HG03521 (cell line): ENCODE data around the gene GLDN.
"Not testable (repeated sequence)": the region's sequence is repeated elsewhere in the genome, so short reads cannot be mapped to it uniquely, and the experiment has no call there.

ENCODE experiments used
- ATAC-seq: cut with Tn5 transposase; IDR thresholded peaks from one replicate; pipeline ENCODE4 v1.9.1; 2021; ENCODE audit warnings: mild to moderate bottlenecking, moderate library complexity; ENCODE audit not compliant: unreplicated experiment

Gene GLDN

DNA sequence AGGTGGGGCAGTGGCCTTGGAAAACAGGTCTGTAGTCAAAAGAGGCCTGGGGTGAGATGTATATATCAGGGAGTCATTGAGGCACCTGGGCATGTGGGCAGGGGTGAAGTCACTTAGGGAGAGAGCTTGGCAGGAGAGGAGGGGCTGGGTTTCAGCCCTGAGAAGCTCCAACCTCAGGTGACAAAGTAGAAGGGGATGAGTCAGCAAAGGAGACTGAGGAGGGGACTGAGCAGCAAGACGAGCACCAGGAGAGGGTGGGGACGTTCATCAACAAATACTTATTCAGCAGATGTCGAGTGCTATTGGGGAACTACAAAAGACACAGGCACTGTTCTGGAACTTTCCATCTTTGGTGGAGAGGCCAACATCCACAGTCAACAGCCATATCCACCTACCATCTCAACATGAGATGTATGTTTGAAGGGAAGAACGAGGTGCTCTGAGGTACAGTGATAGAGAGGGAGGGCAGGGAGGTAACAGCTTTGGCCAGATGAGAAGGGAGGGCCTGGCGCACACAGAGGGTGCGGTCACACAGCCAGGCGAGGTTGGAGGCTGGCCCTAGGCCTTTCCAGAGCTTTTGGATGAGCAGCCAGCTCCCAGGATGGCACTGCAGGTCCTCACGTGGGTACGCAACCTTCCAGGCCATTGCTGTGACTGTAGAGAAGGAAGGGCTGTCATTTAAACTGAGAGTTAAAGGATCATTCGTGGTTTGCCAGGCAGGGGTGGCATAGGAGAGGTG is 45.7 kb downstream of the GLDN start:
- ATAC-seq = no peak

DNA sequence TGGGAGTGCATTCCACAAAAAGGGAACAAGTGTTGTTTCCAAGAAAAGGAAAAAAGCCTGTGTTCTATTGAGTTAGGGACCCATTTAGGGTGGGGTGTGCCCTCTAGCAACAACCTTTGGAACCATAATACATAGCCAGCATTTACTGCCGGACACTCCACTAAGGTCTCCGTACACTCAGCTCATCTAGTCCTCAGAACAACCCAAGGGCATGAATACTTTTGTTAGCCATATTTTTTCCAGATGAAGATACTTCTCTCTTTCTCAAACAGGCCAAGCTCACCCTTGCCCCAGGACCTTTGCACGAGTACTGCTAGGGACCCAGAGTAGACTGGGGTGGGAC is 46.2 kb downstream of the GLDN start:
- no peak for ATAC-seq

DNA sequence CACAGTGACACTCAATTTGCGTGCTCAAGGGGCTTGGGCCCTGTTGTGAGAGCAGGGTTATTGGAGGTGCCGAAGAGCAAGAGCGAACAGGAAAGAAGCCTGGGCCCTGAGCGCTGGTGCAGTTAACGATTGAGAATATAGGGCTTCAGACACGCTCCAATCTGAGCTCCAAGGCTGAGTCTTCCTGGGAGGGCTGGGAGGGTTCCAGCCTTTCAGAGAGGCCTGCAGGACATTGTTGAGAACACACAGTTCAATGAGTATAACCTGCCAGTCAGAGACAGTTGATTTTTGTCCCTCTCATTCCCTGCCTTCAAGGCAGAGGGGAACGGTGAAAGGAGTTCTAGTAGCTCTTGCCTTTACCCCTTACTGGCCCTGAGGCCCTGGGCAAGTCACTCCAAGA is 47.3 kb downstream of the GLDN start:
- ATAC-seq = no peak

DNA sequence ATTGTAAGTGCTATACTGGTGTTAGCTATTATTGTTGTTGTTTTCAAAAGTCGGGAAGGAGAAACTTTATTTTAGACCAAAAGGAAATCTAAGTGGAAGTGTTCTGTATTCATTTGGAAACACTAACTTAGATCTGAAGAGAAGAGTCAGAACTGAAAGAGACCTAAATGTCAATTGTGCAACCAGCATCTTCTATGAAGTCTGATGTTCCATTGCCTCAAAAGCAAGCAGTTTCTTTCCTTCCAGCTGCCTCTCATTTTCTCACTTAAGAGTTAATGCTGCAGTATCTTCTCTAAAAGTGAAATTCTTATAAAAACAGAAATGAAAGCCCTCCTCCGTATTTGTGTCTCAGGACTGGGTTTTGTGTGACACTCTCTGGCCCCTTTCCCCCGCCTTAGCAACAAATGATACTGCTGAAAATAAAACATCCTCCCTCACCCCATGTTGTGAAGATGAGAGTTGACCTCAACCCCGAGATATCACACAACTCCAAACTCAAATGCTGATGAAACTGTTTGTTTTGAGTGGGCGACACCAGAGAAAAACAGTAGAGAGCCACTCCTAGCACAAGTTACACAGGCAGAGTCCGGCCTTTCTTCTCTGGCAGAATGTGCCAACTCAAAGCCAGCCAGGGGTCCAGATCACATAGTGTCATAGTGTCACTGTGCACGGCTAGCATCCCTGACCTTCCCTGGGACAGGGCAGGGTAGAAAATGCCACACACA is 48.9 kb downstream of the GLDN start:
- ATAC-seq = no peak

DNA sequence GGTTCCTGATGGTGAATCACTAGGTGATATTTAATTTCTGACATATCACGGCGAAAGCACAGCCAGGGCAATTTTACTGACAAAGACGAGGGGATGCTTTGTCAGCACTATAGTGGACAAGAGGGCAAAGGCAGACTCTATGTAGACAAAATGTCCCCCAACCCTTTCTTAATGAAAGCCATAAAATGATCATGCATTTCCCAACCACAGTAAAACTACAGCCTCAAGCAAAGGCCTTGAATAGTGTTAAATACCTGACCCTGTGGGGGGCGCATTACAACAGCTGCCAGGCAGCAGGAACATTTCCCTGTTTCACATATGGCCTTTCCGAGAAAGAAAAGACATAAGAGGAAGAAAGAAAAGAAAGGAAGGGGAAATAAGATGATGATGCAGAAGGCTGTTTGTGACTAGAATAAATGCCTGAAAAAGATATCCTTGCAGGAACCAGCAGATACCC is 49.5 kb downstream of the GLDN start:
- no peak for ATAC-seq

DNA sequence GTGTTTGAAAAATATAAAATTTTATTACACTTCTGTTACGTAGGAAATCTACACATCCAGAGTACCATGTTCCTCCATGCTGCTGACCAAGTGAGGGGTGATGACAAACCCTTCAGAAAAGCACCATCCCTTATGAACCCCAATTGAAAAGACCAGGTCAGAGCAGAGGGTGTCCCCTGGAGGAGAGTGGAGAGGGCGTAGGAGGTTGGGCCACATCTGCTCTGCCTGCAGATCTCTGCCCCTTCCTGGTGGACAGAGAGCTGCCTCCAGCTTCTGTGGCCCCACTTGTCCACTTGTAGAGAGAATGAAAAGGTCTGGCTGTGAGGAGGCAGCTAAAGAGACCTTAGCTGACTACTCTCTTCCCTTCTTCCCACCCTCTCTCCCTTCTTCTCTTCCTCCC is 55.5 kb downstream of the GLDN start:
- ATAC-seq = no peak

DNA sequence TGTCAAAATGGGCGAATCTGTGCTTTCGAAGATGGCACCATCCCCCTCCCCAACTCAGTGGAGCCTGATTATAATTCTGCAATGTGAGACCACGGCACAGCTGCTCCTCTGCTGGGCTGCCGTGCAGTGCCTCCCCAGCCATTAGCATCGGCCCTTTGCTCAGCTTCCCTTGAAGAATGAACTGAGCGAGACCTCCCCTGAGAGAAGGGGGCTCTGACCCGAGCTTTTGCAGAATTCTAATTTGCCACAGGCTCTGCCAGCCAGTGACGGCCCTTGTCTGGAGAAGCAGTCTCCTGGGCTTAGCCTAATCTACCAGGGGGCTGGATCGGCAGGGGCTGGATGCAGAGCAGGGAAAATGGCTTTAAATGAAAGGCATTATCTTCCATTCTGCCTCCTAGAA is 57.2 kb downstream of the GLDN start:
- ATAC-seq = no peak

DNA sequence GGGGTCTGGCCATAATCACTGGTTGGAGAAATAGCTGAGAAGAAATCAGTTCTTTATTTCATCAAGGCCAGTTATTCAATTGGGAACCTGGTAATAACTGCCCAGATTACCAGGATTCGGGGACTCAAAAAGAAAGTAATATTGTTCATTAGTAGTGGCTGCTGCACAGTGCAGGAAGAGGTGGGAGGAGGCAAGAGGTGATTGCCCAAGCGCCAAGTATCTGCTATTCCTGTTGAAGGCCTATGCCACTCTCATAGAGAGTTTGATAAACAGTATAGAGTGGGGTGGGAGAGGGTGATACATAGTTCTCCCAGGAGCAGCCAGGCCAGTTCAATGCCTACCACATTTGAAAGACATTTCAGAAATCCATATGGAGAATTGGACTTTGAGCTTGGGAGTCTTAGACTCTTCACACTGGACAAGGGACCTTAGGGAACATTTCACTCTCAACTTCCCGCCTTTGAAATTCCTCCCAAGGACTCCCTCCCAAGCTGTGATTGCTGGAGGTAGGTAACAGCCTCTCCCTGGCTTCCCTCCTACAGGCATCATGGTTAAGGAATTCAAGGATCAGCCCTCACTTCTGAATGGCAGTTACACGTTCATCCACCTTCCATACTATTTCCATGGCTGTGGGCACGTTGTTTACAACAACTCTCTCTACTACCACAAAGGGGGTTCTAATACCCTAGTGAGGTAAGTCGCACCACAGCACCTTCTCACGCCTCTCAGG is 59.8 kb downstream of the GLDN start:
- no peak for ATAC-seq

DNA sequence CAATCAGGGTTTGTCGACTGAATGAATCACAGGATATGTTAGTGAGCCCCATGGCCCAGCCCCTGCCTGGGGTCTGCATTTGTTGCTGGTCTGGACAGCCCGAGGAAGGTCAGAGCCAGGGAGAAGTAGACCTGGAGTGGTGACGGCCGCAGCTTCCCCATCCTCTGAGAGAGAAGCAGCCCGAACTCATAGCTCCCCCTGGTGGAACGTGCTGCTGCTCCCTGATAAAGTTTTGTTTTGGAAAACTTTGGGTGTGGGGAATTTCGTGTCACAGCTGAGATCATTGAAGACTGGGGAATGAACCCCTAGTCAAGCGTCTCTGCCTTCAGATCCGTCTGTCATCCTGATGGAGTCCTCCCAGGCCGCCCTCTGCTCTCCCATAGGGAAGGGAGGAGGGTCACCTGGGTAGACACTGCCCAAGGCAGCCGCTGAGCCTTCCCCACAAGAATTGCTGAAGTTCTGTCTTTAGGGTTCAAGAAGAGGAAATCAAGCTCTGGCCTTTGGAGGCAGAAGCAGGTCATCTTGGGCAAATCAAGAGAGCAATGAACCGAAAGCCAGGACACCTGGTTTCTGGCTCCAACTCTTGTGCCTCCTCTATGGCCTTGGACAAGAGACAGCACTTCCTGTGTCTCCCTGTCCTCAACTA is 60.5 kb downstream of the GLDN start:
- no peak for ATAC-seq

DNA sequence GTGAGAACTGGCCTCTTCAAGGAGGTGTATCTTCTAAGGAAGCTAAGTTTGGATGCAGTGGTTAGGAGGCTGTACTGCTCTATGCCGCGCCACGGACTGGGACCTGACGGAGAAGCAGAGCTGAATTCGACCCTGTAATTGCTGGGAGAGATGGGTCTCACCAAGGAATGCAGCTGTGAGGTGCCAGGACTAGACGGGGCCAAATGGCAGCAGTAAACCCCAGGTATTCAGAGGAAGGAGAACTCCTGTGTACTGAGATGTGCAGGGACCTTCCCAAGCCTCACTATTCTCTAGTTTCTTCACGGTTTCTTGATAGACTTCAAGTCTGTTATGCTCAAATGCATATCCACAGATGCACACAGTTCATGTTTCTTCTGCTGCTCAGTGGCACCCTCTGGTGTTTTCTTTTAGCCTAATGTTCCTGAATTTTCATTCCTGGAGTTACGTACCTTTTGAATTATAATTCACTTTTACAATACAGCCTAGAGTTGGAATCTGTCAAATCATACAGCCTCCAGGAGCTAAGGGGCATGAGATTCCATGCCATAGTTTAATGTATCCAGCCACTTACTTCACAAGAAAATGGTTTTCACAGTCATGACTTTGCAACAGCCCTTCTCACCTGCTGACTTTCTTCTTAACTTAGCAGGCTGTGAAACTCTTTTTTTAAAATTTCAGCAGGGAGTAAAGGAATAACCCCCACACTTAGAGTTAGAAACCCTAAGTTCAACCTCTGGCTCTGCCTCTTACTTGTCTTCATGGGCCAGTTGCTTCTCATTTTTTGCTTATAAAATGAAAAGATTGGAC is 61.8 kb downstream of the GLDN start:
- no peak for ATAC-seq

DNA sequence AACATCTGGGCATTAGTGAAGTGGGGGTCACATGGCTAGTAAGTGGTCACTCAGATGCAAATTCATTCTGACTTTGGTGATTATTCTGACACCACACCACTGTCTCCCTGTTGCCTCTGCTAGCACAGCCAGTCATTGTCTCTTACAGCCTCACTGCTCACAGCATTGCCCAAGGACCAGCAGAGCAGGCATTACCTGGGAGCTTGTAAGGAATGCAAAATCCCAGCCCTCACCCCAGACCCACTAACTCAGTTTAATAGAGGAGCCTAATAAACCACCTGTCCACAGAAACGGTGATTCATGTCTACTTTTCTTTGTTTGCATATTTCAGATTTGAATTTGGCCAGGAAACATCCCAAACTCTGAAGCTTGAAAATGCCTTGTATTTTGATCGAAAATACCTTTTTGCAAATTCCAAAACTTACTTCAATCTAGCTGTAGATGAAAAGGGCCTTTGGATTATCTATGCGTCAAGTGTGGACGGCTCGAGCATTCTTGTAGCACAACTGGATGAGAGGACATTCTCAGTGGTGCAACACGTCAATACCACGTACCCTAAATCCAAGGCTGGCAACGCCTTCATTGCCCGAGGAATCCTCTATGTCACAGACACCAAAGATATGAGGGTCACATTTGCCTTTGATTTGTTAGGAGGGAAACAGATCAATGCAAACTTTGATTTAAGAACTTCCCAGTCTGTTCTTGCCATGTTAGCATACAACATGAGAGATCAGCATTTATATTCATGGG is 62.7 kb downstream of the GLDN start:
- no peak for ATAC-seq

DNA sequence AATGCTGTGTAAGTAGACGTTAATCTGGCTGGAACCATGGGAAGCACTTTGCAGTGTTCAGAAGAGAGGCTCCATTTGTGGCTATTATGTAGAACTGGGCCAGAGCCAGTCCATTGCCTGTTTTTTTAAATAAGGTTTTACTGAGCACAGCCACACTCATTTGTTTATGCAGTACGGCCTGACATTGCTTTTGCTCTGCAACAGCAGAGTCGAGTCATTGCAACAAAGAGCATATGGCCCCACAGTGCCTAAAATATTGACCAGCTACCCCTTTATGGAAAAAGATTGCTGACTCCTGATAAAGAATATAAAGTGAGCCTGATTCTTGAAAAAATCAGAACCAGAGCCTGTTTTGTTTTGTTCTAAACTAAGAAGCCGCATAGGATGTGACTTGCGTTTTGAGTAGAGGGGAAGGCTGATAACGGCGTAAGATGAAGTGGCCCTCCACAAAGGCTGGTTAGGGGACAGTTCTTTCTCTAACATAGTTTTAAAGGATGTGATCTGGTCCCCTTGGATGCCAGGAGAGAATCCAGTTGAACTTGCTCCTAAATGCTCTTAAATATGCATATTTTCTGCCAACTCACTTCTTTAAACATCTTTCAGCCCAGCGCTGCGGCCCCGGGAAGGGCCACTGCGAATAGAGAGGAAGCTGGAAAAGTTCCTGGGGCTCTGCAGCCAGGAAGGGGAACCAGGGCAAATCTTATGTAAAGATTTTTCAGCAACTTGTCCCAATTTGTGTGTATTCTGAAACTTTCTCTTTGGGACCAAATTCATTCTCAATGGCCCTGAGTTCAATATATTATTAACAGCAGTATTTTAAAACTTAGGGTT is 64.5 kb downstream of the GLDN start:
- ATAC-seq = no peak

DNA sequence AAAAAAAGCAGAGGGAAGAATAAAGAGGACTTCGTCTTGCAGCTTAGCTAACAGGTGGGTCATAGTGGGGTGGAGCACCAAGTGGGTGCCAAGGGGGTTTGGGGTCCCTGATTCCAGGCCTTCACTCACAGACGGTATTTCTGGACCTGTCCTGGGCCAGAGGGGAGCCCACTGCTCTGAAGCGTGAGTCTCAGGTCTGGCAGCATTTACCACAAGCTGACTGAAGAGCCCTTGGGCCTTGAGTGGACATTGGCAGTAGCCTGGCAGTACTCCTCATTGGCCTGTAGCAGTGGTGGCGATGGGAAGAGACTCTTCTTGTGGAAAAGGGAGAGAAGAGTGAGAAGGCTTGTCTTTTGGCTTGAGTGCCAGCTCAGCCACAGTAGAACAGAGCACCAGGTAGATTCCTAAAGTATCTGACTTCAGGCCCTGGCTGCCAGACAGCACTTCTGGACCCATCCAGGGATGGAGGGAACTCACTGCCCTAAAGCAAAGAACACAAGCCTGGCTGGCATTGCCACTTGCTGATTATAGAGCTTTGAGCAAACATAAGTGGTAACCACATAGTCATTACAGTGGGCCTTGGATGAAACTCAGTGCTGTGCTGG is 72.9 kb downstream of the GLDN start:
- ATAC-seq = no peak

DNA sequence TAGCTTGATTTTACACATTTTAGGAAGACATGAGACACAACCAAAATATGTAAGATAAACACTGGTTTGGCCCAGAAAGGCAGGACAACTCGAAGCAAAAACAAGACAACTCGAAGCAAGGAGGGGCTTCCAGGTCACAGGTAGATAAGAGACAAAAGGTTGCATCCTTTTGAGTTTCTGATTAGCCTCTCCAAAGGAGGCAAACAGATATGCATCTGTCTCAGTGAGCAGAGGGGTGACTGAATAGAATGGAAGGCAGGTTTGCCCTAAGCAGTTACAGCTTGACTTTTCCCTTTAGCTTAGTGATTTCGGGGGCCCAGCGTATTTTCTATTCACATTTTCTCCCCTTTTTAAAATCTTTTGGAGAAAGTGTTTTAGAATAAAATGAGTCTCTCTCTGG is 74.7 kb downstream of the GLDN start:
- no peak for ATAC-seq

DNA sequence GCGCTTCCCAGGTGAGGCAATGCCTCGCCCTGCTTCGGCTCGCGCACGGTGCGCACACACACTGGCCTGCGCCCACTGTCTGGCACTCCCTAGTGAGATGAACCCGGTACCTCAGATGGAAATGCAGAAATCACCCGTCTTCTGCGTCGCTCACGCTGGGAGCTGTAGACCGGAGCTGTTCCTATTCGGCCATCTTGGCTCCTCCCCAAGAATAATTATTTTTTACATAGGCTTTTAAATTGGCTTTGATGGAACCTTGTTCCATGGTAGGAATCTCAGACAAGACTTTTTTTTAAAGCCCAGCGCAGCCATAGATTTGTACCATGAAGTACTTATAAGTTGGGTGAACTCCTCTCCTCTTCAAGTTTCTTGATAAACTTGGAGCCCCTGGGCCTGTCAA is 81.6 kb downstream of the GLDN start:
- not testable (repeated sequence) for ATAC-seq

DNA sequence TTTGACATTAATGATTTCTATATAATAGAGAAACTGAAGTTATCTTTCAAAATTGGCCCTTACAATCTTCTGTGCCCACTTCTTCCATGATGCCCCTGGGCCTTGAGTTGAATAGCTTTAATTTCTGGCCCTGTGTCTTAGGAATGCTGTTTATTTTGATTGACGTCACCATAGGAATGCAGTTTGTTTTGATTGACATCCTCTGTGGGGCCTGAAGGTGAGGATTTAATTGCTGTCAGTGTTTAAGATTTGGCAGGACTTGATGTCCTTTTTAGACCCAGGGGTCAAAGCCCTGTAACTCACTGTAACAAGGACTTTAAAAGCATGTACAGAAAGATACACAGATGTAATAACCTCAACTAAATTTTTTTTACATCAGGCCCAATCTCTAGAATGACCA is 83.3 kb downstream of the GLDN start:
- ATAC-seq = no peak

DNA sequence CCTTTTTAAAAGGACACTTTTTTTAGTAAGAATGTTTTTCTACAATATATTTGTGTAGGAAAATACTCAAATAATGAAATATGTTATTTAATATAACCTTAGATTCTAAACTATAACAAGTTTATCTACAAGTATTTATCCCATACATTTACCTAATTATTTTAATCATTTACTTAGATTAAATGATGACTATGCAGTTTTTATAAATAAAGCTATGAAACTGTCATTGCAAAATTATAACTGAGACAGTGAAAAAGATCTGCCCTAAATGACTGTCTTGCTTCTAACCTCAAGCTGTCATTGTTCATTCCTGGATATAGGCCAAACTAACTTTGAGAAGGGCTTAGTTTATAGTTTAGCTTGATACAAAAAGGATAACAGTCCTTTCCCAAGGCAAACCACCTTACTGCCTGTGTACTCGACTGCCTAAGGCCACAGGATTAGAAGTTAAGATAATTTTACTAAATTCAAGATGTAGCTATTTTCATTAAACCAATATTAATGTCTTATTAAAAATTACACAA is 84.1 kb downstream of the GLDN start:
- no peak for ATAC-seq

DNA sequence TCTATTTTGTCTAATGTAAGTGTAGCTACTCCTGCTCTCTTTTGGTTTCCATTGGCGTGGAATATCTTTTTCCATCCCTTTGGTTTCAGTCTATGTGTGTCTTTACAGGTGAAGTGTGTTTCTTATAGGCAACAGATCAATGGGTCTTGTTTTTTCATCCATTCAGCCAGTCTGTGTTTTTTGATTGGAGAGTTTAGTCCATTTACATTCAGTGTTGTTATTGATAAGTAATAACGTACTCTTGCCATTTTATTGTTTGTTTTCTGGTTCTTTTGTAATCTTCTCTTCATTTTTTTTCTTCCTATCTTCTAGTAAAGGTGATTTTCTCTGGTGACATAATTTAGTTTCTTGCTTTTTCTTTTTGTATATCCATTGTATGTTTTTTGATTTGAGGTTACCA is 97.1 kb downstream of the GLDN start:
- ATAC-seq = no peak
